ENCODE results near the gene PRX.

Gene PRX

DNA sequence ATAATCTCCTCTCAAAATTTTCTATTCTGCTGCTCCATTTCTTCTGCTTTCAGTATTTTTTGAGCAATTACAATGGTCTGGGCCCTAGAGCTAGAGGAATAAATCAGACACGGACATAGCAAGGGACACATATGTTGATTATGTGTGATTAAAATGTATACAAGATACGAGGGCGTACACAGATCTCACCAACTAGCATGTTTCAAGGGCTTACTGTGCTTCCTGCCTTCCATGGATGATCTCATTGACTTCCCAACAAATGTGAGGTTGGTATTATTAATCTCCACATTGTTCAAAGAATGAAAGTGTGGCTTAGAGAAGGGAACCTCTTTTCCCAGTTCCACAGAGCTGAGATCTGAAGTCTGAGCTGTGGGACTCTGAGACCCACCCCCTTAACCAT lies 55.5 kb downstream of the PRX start:
- Histone ChIP-seq H3K27me3 (ENCODE audit: low read depth, low read length) (no peaks in the 10 kb centered on the region), H3K27ac (ENCODE audit: low read length) (no peak overlapping the region), H3K4me3 (ENCODE audit: low read depth in 1 of 2, low read length in 2 of 2) (no peak overlapping the region), H3K9me3 (ENCODE audit: control insufficient read depth in 1 of 2, low read length in 2 of 2) (no peaks in the 10 kb centered on the region), H3K4me1 (ENCODE audit: control insufficient read depth in 1 of 2, insufficient read depth in 2 of 2, low read length in 2 of 2) (no peaks in the 10 kb centered on the region), H3K36me3 (ENCODE audit: control insufficient read depth in 1 of 2, insufficient read depth in 2 of 2, low read length in 2 of 2) (peaks cover 0 to 6% of the 10 kb centered on the region in 2 donors)

DNA sequence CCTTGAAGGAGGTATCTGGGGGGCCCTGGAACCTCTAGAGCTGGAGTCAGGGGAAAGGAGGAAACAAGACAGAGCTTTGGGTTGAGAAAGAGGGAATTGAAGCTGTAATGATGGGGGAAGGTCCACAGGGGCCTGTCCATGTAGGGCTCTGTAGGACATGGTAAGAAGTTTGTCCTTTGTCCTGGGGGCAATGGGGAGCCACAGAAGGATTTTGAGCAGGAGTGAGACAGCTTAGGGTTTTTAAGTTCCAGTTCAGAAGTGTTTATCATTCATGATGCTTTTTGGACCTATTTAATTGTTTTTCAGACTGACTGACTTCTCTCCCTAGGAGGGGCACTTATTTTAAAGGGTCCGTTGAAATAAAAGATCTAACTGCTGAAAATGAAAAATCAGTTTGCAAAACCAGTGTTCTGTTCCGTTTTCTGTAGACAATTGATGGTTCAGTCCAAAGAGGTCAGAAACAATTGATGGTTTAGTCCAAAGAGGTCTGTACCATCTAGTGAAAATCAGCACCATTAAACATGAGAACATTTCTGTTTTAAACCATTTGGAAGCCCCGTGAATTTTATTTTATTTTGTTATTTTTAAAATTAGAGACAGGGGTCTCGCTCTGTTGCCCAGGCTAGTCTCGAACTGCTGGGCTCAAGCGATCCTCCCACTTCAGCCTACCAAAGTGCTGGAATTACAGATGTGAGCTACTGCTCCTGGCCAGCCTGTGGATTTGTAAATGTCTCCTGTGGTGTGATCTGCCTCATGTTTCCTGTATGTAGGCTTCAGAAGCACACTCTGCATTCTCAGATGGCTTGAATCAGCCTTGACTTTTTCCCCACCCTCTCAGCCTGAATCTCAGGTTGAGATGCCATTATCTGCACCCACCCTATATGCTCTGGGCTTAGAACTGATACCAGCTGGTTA lies 56.2 kb downstream of the PRX start:
- Histone ChIP-seq H3K27me3 (ENCODE audit: low read depth, low read length) (no peaks in the 10 kb centered on the region), H3K4me1 (ENCODE audit: control insufficient read depth in 1 of 2, insufficient read depth in 2 of 2, low read length in 2 of 2) (no peaks in the 10 kb centered on the region), H3K36me3 (ENCODE audit: control insufficient read depth in 1 of 2, insufficient read depth in 2 of 2, low read length in 2 of 2) (peaks cover 0 to 6% of the 10 kb centered on the region in 2 donors), H3K4me3 (ENCODE audit: low read depth in 1 of 2, low read length in 2 of 2) (no peak overlapping the region), H3K27ac (ENCODE audit: low read length) (no peak overlapping the region), H3K9me3 (ENCODE audit: control insufficient read depth in 1 of 2, low read length in 2 of 2) (no peaks in the 10 kb centered on the region)

- H3K36me3 ChIP-seq (ENCODE audit: control insufficient read depth in 1 of 2, insufficient read depth in 2 of 2, low read length in 2 of 2): peaks cover 0 to 6% of the 10 kb centered on the region in 2 donors
- no peak overlapping the region for H3K4me3 ChIP-seq (ENCODE audit: low read depth in 1 of 2, low read length in 2 of 2)
- no peaks in the 10 kb centered on the region for H3K4me1 ChIP-seq (ENCODE audit: control insufficient read depth in 1 of 2, insufficient read depth in 2 of 2, low read length in 2 of 2)
- H3K9me3 ChIP-seq (ENCODE audit: control insufficient read depth in 1 of 2, low read length in 2 of 2): no peaks in the 10 kb centered on the region
- H3K27me3 ChIP-seq (ENCODE audit: low read depth, low read length): no peaks in the 10 kb centered on the region
- no peak overlapping the region for H3K27ac ChIP-seq (ENCODE audit: low read length)
Observed at GRCh38 chr19:40355975-40356680, 57.0 kb downstream of the PRX start.

- Histone ChIP-seq H3K27ac (ENCODE audit: low read length) (peak overlapping the region; percentile 81), H3K4me3 (ENCODE audit: low read depth in 1 of 2, low read length in 2 of 2) (peak overlapping the region; percentile 81 to 96), H3K4me1 (ENCODE audit: control insufficient read depth in 1 of 2, insufficient read depth in 2 of 2, low read length in 2 of 2) (peaks cover 5 to 17% of the 10 kb centered on the region in 2 donors), H3K27me3 (ENCODE audit: low read depth, low read length) (no peaks in the 10 kb centered on the region), H3K9me3 (ENCODE audit: control insufficient read depth in 1 of 2, low read length in 2 of 2) (no peaks in the 10 kb centered on the region), H3K36me3 (ENCODE audit: control insufficient read depth in 1 of 2, insufficient read depth in 2 of 2, low read length in 2 of 2) (no peaks in the 10 kb centered on the region)
Observed at GRCh38 chr19:40348961-40349507, 64.1 kb downstream of the PRX start.

DNA sequence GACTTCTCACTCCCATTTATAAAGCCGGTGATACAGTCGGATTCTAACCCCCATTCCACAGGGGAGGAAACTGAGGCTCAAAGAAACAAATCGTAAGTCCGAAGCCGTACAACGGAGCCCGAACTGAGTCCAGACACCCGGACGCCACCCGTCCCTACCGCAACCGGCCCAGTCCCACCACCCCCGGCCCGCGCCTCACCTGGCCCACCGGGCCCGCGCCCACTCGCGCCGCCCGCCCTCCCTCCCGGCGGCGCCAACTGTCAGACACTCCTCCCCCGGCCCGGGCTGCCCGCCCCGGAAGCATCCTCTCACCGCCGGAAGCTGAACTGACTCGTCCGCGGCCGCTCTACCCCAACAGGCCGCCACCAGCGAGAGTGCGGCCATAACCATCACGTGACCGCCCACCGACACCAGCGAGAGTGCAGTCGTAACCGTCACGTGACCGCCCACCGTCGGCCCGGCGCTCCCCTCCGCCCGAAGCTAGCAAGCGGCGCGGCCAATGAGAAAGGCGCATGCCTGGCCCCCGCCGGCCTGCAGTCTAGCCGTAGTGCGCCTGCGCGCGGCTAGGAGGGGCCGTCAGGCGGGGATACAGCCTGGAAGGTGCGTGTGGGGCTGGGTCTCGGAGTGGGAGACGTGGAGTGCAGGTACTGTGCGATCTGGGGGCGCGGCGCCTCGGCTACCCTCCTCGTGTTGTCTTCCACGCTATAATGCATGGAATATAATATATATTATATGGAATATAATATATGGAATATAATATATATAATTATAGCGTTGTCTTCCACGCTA lies 64.9 kb downstream of the PRX start, which contains the start of the genes C19orf47 and PLD3:
TSS of gene C19orf47 (minus strand) at position 273 of the 789 bp plus-strand sequence. CDS start 6,540 bp downstream, outside the sequence.
TSS of gene PLD3 (plus strand) at position 571 of the 789 bp plus-strand sequence. CDS start 17,789 bp downstream, outside the sequence.
- Histone ChIP-seq H3K36me3 (ENCODE audit: control insufficient read depth in 1 of 2, insufficient read depth in 2 of 2, low read length in 2 of 2) (no peaks in the 10 kb centered on the region), H3K4me3 (ENCODE audit: low read depth in 1 of 2, low read length in 2 of 2) (peak within 1 kb of the TSS; percentile 81 to 96), H3K27me3 (ENCODE audit: low read depth, low read length) (no peaks in the 10 kb centered on the region), H3K9me3 (ENCODE audit: control insufficient read depth in 1 of 2, low read length in 2 of 2) (no peaks in the 10 kb centered on the region), H3K4me1 (ENCODE audit: control insufficient read depth in 1 of 2, insufficient read depth in 2 of 2, low read length in 2 of 2) (peaks cover 5 to 17% of the 10 kb centered on the region in 2 donors), H3K27ac (ENCODE audit: low read length) (peak within 1 kb of the TSS; percentile 81)

DNA sequence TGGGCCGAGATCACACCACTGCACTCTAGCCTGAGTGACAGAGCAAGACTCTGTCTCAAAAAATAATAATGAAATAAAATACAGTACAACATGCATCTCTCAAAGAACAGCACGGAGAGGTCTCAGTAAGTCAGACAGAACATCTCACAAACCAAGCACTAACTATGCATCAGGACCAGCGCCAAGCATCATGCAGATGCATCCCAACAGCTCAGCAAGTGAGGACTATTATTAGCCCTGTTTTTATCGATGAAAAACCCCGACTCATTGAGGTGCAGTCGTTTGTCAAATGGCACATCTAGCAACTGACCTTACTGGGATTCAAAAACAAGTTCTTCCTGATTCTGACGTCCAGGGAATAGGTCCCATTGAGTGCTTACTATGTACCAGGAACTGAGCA lies 68.8 kb downstream of the PRX start:
- Histone ChIP-seq H3K9me3 (ENCODE audit: control insufficient read depth in 1 of 2, low read length in 2 of 2) (no peaks in the 10 kb centered on the region), H3K27ac (ENCODE audit: low read length) (no peak overlapping the region), H3K4me3 (ENCODE audit: low read depth in 1 of 2, low read length in 2 of 2) (no peak overlapping the region), H3K36me3 (ENCODE audit: control insufficient read depth in 1 of 2, insufficient read depth in 2 of 2, low read length in 2 of 2) (no peaks in the 10 kb centered on the region), H3K4me1 (ENCODE audit: control insufficient read depth in 1 of 2, insufficient read depth in 2 of 2, low read length in 2 of 2) (peaks cover 4 to 15% of the 10 kb centered on the region in 2 donors), H3K27me3 (ENCODE audit: low read depth, low read length) (no peaks in the 10 kb centered on the region)

Measured in muscle layer of duodenum (tissue), 2 donors.